Caki2 (cell line): ENCODE results near the gene MEX3D. TPM values are rescaled to one million over a fixed set of nuclear protein-coding genes. Genes with fewer than 3 reads are reported as not detected.
"Not testable (repeated sequence)": the region's sequence is repeated elsewhere in the genome, so short reads cannot be mapped to it uniquely, and the experiment has no call there.

Experiments used
- DNase-seq: peaks from one replicate; pipeline ENCODE4 v3.0.0-alpha.2; 2015; ENCODE audit warnings: low read depth
- in situ Hi-C: cut with HindIII; loops from 2 replicates; pipeline ENCODE4 v1.10.0; 2016; ENCODE audit warnings: low sequenced_read_pairs, low pct_unique_long_range_greater_than_20kb, mixed read lengths
- total RNA-seq: library from RNA; depleted of rRNA; stranded (reverse); fragments of >200 nt; shearing (Covaris generic); gene quantifications from 2 replicates; pipeline ENCODE4 v1.2.3, GENCODE V29; 2014; ENCODE audit warnings: low replicate concordance

MEX3D gene
- total RNA-seq, 1 experiment from 2014 or later, result 67.4 TPM

DNA sequence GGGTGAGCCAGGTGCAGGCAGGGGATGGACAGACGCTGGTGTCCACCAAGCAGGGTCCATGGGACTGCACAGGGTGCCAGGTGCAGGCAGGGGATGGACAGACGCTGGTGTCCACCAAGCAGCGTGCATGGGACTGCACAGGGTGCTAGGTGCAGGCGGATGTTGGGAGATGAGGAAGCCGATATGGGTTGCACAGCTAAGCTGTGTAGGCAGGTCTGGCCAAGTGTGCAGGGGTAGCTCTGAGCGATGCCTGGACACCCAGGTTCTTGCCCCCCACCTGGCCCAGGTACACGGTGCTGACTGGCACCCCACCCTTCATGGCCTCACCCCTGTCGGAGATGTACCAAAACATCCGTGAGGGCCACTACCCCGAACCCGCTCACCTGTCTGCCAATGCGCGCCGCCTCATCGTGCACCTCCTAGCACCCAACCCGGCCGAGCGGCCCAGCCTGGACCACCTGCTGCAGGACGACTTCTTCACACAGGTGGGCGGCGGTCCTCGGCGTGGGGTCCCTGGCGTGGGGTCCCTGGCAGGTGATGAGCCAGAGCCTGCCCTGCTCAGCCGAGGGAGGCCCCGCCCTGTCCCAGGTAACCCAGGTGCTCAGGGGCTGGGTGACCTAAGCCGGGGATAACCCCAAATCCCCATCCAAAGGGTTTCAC, 40.3 kb downstream of the MEX3D start:
- in situ Hi-C loops, result no loop called here
- DNase-seq, result no peak

- in situ Hi-C loops, result no loop called here
- DNase-seq, result no peak
Measured at GRCh38 chr19:1526979-1527649, 41.0 kb downstream of the MEX3D start.

DNA sequence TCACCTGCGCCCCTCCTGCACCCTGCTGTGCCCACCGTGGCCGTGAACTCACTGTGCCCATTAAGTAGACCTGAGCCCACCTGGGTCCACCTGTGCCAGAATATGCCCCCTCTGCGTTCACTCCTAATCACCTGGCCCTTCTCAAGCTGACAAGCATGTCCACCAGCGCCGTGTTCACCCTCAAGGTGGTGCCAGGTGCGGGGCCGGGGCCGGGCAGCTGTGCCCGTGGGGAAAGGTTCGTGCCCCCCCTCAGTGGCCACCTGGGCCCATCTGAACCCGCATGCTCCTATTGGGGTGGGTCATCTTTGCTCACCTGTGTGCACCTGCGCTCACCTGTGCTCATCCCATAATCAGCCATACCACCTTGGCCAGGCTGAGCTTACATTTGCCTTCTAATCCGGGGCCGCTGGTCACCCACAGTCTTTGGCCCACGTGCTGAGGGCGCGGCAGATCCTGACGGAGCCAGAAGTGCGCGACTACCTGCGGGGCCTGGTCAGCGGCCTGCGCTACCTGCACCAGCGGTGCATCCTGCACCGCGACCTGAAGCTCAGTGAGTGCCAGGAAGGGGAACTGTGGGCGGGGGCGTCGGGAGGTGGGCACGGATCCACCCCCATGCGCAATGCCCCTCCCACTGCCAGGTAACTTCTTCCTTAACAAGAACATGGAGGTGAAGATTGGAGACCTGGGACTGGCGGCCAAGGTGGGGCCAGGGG, 41.9 kb downstream of the MEX3D start:
- no peak for DNase-seq
- in situ Hi-C loops, result no loop called here

- in situ Hi-C loops, result no loop called here
- no peak for DNase-seq
Measured at GRCh38 chr19:1525343-1525742, 42.8 kb downstream of the MEX3D start.

DNA sequence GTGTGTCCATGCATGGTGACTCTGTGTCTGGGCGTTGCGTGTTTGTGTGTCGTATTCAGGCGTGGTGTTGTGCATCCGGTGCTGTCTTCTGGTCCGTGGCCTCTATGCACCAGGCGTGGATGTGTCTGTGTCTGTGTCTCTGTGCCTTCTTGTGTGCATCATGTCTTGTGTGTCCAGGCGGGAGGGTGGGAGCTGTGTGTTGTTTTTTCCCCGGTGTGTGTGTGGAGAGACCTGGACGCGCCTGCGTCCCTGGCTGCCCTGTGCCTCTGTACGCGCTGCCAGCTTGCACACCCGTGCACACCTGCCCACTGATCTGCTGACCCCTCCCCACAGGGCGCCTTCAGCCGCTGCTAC, 43.2 kb downstream of the MEX3D start:
- in situ Hi-C loops, result no loop called here
- DNase-seq, result no peak

DNA sequence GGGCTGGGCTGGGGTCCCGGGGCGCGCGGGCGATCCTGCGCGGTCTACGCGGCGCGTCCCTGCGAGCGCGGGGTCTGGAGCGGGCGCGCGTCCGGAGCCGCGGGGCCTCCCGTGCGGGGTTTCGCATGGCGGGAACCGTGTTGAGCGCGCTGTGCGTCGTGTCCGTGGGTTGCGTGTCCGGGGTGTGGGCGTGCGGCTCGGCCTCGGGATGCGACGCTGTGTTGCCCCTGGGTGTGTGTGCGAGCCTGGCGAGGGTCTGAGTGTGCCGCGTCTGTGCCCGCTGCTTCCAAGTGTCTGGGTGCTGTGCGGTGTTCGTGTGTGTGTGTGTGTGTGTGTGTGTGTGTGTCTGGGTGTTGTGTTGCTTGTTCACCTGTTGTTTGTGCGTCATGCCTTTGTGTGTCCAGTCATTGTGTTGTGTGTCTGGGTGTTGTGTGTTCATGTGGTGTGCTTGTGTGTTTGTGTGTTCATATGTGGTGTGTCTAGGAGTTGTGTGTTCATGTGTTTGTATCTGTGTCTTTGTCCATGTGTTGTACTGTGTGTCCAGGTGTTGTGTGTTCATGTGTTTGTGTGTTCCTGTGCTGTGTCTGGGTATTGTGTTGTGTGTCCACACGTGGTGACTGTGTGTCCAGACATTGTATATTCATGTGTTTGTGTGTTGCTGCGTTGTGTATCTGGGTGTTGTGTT, 43.7 kb downstream of the MEX3D start:
- in situ Hi-C loops, result no loop called here
- no peak for DNase-seq

DNA sequence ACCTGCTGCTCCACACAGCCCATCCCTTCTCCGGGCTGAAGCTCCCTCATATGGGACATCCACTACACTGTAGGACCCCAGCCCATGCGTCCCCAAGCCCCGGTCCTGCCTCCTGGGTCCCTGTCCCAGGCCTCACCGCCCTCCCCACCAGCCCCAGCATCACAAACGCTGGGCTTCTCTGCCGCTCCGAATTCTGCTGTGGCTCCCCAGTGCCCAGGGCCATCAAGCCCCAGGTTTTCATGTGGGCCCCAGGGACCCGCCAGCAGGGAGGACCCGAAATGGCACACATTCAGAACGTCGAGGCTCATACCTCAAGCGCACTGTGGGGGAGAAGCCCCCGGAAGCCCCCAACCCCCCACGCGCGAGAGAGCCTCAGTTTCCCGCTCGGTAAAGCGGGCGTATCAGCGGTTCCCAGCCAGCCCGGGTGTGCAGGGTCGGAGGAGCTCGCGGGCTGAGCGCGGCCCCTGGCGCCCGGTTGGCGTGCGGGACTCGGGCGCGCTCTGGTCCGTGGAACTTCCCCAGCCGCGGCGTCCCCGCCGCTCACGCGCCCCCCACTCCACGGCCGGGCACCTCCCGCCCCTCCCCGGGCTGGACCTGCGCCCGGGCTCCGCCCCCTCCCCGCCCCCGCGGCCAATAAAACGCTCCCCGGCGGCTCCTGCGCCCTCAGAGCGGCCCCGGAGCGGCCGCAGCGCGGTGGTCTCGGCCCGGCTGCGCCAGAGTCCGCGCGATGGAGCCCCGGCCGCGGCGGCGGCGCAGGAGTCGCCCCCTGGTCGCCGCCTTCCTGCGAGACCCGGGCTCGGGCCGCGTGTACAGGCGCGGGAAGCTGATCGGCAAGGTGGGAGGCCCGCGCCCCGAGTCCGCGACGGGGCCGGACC, 44.5 kb downstream of the MEX3D start, which contains the start of gene PLK5:
Gene PLK5, plus strand, starts transcription at position 666 of the 875 bp plus-strand sequence. CDS start 2,920 bp downstream, outside the sequence.
- in situ Hi-C loops, result no loop called here
- no peak for DNase-seq

- in situ Hi-C loops, result no loop called here
- DNase-seq, result no peak
Measured at GRCh38 chr19:1522838-1523237, 45.3 kb downstream of the MEX3D start.

DNA sequence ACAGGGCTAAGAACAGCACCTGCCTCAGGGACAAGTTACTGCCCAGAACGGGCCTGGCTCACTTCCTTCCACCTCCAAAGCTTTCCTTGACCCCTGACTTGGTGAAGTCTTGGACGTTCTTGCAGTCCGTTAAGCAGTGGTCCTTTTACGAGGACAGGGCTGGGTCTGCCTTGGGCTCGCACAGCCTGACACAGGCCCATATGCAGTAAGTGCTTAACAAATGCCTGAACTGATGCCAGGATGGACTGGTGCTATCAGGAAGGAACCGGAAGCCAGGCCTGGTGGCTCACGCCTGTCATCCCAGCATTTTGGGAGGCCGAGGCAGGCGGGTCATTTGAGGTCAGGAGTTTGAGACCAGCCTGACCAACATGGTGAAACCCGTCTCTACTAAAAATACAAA, 46.1 kb downstream of the MEX3D start:
- in situ Hi-C loops, result no loop called here

GRCh38 chr19:1521636-1522035, 46.5 kb downstream of the MEX3D start:
- DNase-seq, result no peak
- in situ Hi-C loops, result no loop called here

More for the DNA sequence above, 46.1 kb downstream of the MEX3D start:
- no peak for DNase-seq

DNA sequence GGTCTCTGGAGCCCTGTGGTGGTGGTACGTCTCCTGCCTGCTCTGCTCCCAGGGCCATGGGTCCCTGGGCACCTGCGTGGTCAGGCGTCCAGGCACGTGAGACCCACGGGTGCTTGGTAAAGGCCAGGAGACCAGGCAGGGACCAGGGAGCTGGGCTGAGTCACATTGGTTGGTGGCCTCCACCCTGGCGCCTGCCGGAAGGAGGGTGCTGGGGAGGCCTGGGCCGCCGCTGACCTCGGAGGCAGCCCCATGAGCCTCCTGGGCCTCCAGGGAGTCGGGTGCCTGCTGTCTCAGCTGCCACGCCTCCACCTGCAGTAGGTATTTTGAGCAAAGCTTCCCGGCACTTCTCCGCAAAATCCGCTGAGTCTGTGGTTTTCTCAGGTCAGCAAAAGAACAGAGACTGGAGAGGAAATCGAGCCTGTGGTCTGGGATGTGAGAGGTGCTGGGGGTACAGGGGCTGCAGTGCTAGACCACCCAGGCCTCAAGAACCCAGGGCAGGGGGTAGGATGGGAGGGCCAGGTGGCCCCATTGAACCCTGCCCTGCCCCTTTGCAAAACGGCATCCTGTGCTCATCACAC, 47.8 kb downstream of the MEX3D start:
- in situ Hi-C loops, result no loop called here
- DNase-seq, result no peak

DNA sequence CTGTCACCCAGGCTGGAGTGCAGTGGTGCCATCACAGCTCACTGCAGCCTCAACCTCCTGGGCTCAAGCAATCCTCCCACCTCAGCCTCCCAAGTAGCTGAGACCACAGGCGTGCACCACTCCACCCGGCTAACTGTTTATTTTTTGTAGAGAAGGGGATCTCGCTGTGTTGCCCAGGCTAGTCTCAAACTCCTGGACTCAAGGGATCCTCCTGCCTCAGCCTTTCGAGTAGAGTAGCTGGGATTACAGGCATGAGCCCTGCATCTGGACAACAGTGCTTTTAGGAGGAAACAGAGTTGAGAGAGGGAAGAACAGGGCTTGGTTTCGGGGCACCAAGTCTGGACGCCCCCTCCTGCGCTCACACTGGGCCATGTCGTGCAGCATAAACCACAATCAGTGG, 48.3 kb downstream of the MEX3D start:
- in situ Hi-C loops, result not testable (repeated sequence)

GRCh38 chr19:1518471-1518870, 49.7 kb downstream of the MEX3D start:
- in situ Hi-C loops, result no loop called here
- DNase-seq, result no peak

More for the DNA sequence above, 48.3 kb downstream of the MEX3D start:
- not testable (repeated sequence) for DNase-seq

DNA sequence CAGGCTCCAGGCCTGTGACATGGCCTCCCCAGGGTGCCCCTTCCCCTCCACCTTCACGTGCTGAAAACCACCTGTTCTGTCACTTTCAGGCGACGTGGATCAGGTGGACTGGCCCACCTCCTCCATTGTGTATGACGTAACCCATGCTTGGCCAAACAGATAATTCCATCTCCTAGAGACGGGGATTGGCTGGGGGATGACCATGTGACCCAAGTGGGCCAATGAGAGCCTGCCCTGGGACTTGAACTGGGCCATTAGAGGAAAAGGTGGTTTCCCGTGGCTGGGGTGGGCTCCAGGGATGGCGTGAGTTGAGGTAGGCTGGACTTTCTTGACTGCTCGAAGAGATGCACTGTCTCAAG, 51.8 kb downstream of the MEX3D start:
- in situ Hi-C loops, result no loop called here
- no peak for DNase-seq

DNA sequence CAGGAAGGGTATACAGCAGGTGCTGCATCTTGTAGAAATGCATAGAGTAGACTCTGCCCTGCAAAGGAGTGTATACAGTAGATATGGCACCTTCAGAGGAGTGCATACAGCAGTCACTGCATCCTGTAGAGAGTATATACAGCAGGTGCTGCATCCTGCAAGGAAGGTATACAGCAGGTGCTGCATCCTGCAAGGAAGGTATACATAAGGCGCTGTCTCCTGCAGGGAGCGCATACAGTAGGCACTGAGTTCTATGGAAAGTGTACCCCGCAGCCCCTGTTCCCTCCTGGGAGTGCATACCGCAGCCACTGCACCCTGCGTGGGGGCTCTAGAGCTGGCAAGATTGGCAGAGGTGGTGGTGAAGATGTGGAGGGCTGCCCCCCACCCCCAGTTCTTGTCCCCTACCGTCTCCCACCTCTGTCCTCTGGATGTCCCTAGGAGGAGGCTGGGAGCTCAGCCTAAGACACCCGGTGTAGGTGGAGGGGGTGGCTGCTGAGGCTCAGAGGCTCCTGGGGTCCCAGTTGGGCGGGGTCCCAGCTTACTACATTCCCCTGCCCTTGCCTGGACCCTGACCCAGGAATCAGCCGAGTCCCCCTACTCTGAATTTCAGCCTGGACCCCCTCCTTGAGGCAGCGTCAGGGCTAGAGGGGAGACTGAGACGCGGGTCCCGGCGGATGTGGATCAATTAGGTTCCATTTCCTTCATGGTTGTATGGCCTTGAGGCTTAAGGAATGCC, 53.0 kb downstream of the MEX3D start:
- in situ Hi-C loops, result no loop called here
- no peak for DNase-seq

DNA sequence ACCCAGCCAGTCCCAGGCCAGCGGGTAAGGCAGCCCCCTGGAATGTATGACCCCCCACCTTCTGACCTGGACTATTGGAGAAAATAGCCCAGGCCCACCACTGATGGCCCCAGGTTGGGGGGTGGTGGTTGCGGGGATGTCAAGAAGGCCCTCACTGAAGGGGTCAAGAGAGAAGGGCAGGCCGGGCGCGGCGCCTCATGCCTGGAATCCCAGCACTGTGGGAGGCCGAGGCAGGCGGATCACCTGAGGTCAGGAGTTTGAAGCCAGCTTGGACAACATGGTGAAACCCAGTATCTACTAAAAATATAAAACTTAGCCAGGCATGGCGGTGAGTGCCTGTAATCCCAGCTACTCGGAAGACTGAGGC, 53.8 kb downstream of the MEX3D start:
- no peak for DNase-seq
- in situ Hi-C loops, result no loop called here
